Stomach smooth muscle (tissue), 2 donors: ENCODE measurements around the gene CCR8.
"Not testable (repeated sequence)": the region's sequence is repeated elsewhere in the genome, so short reads cannot be mapped to it uniquely, and the experiment has no call there.

Experiments used
- H3K27ac ChIP-seq: one replicate; pipeline ENCODE4 v1.7.0; 2013; ENCODE audit warnings: mild to moderate bottlenecking, low read length, inconsistent platforms
- H3K27me3 ChIP-seq, 2 donors: one replicate each; pipeline ENCODE4 v1.7.0; 2013; ENCODE audit warnings: low read length in 2 of 2; ENCODE audit not compliant: insufficient read depth in 2 of 2, control insufficient read depth in 1 of 2
- H3K36me3 ChIP-seq, 2 donors: one replicate each; pipeline ENCODE4 v1.7.0; 2013; ENCODE audit warnings: low read length in 2 of 2; ENCODE audit not compliant: control insufficient read depth in 2 of 2, insufficient read depth in 2 of 2
- H3K4me1 ChIP-seq: one replicate; pipeline ENCODE4 v1.7.0; 2013; ENCODE audit warnings: low read length; ENCODE audit not compliant: control insufficient read depth, insufficient read depth
- H3K4me3 ChIP-seq, 2 donors: one replicate each; pipeline ENCODE4 v1.7.0; 2013; ENCODE audit warnings: low read length in 2 of 2
- H3K9ac ChIP-seq, 2 donors: one replicate each; pipeline ENCODE4 v1.7.0; 2013; ENCODE audit warnings: low read length in 2 of 2, mild to moderate bottlenecking in 1 of 2
- H3K9me3 ChIP-seq, 2 donors: one replicate each; pipeline ENCODE4 v1.7.0; 2013; ENCODE audit warnings: low read length in 2 of 2; ENCODE audit not compliant: control insufficient read depth in 2 of 2
- donor health status: healthy.
- donor health status: Pancreatic carcinoma.

The CCR8 gene

GRCh38 chr3:39315420-39315819 is 14.1 kb upstream of the CCR8 start:
- Histone ChIP-seq H3K27ac (no peak overlapping the region), H3K9me3 (peaks cover 2 to 3% of the 10 kb centered on the region in 2 donors), H3K36me3 (no peaks in the 10 kb centered on the region), H3K9ac (no peak overlapping the region), H3K4me1 (no peaks in the 10 kb centered on the region), H3K4me3 (no peak overlapping the region), H3K27me3 (no peaks in the 10 kb centered on the region)

DNA sequence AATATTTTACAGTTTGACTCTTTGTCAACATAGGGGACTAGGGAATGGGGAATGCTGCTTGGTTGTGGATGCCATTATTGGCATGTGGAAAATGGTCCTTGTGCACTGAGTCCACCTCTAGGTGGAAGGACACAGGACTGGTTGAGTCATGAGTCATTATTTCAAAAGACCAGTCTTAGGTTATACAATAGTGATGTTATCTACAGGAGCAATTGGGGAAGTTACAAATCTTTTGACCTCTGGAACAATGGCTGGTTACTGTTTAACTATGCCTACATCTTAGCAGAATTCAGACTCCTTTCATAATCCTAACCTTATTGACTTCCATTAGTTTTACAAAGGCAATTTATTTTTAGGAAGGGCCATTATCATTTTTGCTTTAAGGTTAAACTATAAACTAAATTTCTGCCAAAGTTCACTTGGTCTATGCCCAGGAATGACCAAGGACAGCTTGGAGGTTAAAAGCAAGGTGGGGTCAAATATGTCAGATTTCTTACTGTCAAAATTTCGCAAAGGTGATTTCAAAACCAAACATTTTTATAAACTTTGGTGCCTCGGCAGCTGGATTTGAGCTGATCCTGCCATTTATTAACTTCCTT is 11.8 kb upstream of the CCR8 start:
- no peak overlapping the region for H3K4me3 ChIP-seq
- H3K27ac ChIP-seq = no peak overlapping the region
- H3K4me1 ChIP-seq = no peaks in the 10 kb centered on the region
- H3K27me3 ChIP-seq = no peaks in the 10 kb centered on the region
- H3K36me3 ChIP-seq = no peaks in the 10 kb centered on the region
- H3K9ac ChIP-seq = no peak overlapping the region
- peaks cover 2 to 3% of the 10 kb centered on the region in 2 donors for H3K9me3 ChIP-seq

- no peak overlapping the region for H3K4me3 ChIP-seq
- H3K36me3 ChIP-seq = no peaks in the 10 kb centered on the region
- H3K27ac ChIP-seq = no peak overlapping the region
- peaks cover 2 to 3% of the 10 kb centered on the region in 2 donors for H3K9me3 ChIP-seq
- H3K27me3 ChIP-seq = no peaks in the 10 kb centered on the region
- H3K9ac ChIP-seq = no peak overlapping the region
- H3K4me1 ChIP-seq = no peaks in the 10 kb centered on the region
These were observed 11.2 kb upstream of the CCR8 start for GRCh38 chr3:39318301-39318700.

DNA sequence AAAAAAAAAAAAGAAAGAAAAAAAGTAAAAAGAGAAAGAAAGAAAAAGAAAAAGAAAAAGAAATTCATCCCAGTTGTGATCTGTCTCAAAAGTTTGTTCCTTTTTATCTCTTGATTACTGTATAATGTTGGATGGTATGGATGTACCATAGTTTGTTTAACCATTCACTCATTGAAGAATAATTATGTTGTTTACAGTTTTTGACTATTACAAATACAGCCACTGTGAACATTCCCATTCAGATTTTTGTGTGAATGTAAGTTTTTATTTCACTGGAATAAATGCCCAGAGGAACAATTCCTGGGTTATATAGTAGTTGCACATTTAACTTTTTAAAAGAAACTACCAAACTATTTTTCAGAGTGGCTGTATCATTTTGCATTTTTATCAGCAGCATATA is 10.3 kb upstream of the CCR8 start:
- Histone ChIP-seq H3K9ac (no peak overlapping the region), H3K36me3 (no peaks in the 10 kb centered on the region), H3K27me3 (no peaks in the 10 kb centered on the region), H3K4me1 (no peaks in the 10 kb centered on the region), H3K4me3 (no peak overlapping the region), H3K9me3 (peaks cover 2 to 3% of the 10 kb centered on the region in 2 donors), H3K27ac (no peak overlapping the region)

- not testable (repeated sequence) for H3K4me1 ChIP-seq, H3K4me3 ChIP-seq, H3K27ac ChIP-seq, H3K36me3 ChIP-seq, H3K9me3 ChIP-seq, H3K27me3 ChIP-seq, H3K9ac ChIP-seq
These were observed 7.9 kb upstream of the CCR8 start for GRCh38 chr3:39321574-39321983.

DNA sequence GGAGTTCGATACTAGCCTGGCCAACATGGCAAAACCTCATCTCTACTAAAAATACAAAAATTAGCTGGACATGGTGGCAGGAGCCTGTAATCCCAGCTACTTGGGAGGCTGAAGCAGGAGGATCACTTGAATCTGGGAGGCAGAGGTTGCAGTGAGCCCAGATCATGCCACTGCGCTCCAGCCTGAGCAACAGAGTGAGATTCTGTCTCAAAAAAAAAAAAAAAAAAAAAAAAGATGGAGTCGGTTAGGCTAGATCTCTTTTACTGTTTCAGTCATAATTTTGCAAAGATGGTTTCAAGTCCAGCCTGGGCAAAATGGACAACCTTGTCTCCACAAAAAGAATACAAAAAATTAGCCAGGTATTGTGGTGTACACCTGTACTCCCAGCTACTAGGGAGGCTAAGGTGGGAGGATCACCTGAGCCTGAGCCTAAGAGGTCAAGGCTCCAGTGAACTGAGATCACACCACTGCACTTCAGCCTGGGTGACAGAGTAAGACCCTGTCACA is 7.2 kb upstream of the CCR8 start:
- not testable (repeated sequence) for H3K36me3 ChIP-seq, H3K9ac ChIP-seq, H3K27me3 ChIP-seq, H3K4me3 ChIP-seq, H3K27ac ChIP-seq, H3K4me1 ChIP-seq, H3K9me3 ChIP-seq

DNA sequence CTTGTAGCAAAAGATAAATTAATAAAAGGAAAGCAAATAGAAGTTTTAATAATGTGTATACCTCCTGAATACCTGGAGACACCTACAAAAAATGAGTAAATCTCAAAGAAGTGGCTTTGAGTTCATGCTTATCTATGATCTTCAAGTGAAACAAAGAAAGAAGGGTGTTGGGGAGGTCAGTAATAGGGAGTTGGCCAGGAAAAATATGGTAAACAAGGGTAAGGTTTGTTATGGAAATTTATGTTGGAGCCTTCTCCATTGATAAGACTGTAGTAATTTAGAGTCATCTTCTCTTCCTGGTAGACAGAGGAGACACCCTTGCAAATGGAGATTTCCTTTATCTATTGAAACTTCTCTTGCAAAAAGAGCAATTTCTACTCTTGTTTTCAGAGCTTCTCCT is 6.6 kb upstream of the CCR8 start:
- no peaks in the 10 kb centered on the region for H3K4me1 ChIP-seq
- H3K9me3 ChIP-seq = no peaks in the 10 kb centered on the region
- H3K36me3 ChIP-seq = no peaks in the 10 kb centered on the region
- no peak overlapping the region for H3K27ac ChIP-seq
- no peak overlapping the region for H3K9ac ChIP-seq
- H3K4me3 ChIP-seq = no peak overlapping the region
- H3K27me3 ChIP-seq = no peaks in the 10 kb centered on the region

DNA sequence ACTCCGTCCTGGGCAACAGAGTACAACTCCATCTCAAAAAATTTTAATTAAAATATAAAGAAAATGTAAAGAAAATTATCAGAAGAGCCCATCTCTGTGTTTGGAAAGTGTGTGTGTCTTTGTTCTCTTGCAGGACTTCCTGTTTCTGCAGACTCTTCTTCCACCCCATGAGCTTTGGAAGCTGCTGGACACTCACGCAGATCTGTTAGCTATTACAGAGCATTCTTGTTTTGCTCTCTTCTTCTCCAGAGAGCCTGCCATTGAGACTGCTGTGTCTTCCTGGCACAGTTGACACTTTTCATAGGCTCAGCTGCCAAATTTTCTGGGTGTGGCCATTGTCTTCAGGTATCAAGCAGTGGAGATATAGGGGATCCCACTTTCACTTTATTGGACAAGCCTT is 6.0 kb upstream of the CCR8 start:
- no peaks in the 10 kb centered on the region for H3K36me3 ChIP-seq
- H3K27me3 ChIP-seq = no peaks in the 10 kb centered on the region
- H3K4me3 ChIP-seq = no peak overlapping the region
- no peak overlapping the region for H3K27ac ChIP-seq
- no peak overlapping the region for H3K9ac ChIP-seq
- no peaks in the 10 kb centered on the region for H3K9me3 ChIP-seq
- no peaks in the 10 kb centered on the region for H3K4me1 ChIP-seq

GRCh38 chr3:39325236-39325635 is 4.3 kb upstream of the CCR8 start:
- H3K36me3 ChIP-seq = no peaks in the 10 kb centered on the region
- no peak overlapping the region for H3K4me3 ChIP-seq
- no peak overlapping the region for H3K9ac ChIP-seq
- no peaks in the 10 kb centered on the region for H3K27me3 ChIP-seq
- H3K9me3 ChIP-seq = no peaks in the 10 kb centered on the region
- no peaks in the 10 kb centered on the region for H3K4me1 ChIP-seq
- H3K27ac ChIP-seq = no peak overlapping the region

- Histone ChIP-seq H3K4me3 (no peak overlapping the region), H3K27me3 (no peaks in the 10 kb centered on the region), H3K27ac (no peak overlapping the region), H3K36me3 (no peaks in the 10 kb centered on the region), H3K9ac (no peak overlapping the region), H3K4me1 (no peaks in the 10 kb centered on the region), H3K9me3 (no peaks in the 10 kb centered on the region)
These were observed 2.3 kb upstream of the CCR8 start for GRCh38 chr3:39327053-39327745.

GRCh38 chr3:39327746-39328349 is 1.7 kb upstream of the CCR8 start:
- H3K27ac ChIP-seq = no peak overlapping the region
- no peaks in the 10 kb centered on the region for H3K9me3 ChIP-seq

More at GRCh38 chr3:39327746-39328349, 1.7 kb upstream of the CCR8 start:
- Histone ChIP-seq H3K4me3 (no peak overlapping the region), H3K9ac (no peak overlapping the region), H3K4me1 (no peaks in the 10 kb centered on the region), H3K36me3 (no peaks in the 10 kb centered on the region), H3K27me3 (no peaks in the 10 kb centered on the region)
